ENCODE measurements around the gene SYCN. TPM values are rescaled to one million over a fixed set of nuclear protein-coding genes. Genes with fewer than 3 reads are reported as not detected.

SYCN gene
- total and polyA plus RNA-seq, 2 donors (not counting 3 experiments of a cell fraction or from before 2014, with no cell fraction given): not detected

GRCh38 chr19:39180749-39181148 lies 23.3 kb downstream of the SYCN start:
- H3K27ac ChIP-seq (ENCODE audit: insufficient read depth, low read depth, low read length): no peak overlapping the region
- dilution Hi-C loops (cut with MboI; ENCODE audit: extremely low pct_ligation_motif_present, low sequenced_read_pairs) (no loop called here), intact Hi-C loops (cut with micrococcal nuclease) (no loop called here)
- no peaks in the 10 kb centered on the region for H3K27me3 ChIP-seq (ENCODE audit: control insufficient read depth in 2 of 2, insufficient read depth in 2 of 2, low read length in 2 of 2)
- TF ChIP-seq FOS (IDR thresholded peaks at IDR 0.05; ENCODE audit: borderline replicate concordance, insufficient read depth, low read length) (no peak), EZH2 (IDR thresholded peaks at IDR 0.05; ENCODE audit: borderline replicate concordance, low read depth, low read length, severe bottlenecking) (no peak), GATA2 (IDR thresholded peaks at IDR 0.05; ENCODE audit: insufficient read depth, insufficient read length, low read depth, low read length) (no peak), MYC (IDR thresholded peaks at IDR 0.05; ENCODE audit: low read depth, low read length) (no peak), JUN (IDR thresholded peaks at IDR 0.05; ENCODE audit: borderline replicate concordance, insufficient read depth, insufficient read length, low read depth) (no peak), CTCF (IDR thresholded peaks at IDR 0.05; ENCODE audit: extremely low read depth in 1 of 2, insufficient read depth in 1 of 2, low read depth in 1 of 2, low read length in 2 of 2) (no peak), MAX (IDR thresholded peaks at IDR 0.05; ENCODE audit: insufficient read depth, insufficient read length) (no peak), POLR2A (IDR thresholded peaks at IDR 0.05; ENCODE audit: low read depth, low read length) (no peak), POLR2AphosphoS5 (IDR thresholded peaks at IDR 0.05; ENCODE audit: insufficient read depth, low read depth, low read length) (no peak)
- no peak overlapping the region for H3K9ac ChIP-seq (replicated peaks; ENCODE audit: extremely low read depth, insufficient read depth, low read length)
- no peaks in the 10 kb centered on the region for H3K79me2 ChIP-seq (ENCODE audit: control insufficient read depth, insufficient read depth, low read length)
- H4K20me1 ChIP-seq (replicated peaks; ENCODE audit: control insufficient read depth, extremely low read depth, insufficient read depth, low read length): no peaks in the 10 kb centered on the region
- no peak overlapping the region for H2AFZ ChIP-seq (ENCODE audit: low read depth, low read length)
- no peaks in the 10 kb centered on the region for H3K9me3 ChIP-seq (replicated peaks; ENCODE audit: control insufficient read depth, insufficient read depth, low read length)
- no peaks in the 10 kb centered on the region for H3K9me1 ChIP-seq (replicated peaks; ENCODE audit: control insufficient read depth, extremely low read depth, insufficient read depth, low read length)
- peaks cover 3 to 19% of the 10 kb centered on the region in 2 experiments for H3K36me3 ChIP-seq (ENCODE audit: control insufficient read depth in 2 of 2, extremely low read depth in 1 of 2, insufficient read depth in 2 of 2, low read length in 2 of 2)
- peaks cover 5% of the 10 kb centered on the region for H3K4me1 ChIP-seq (ENCODE audit: control insufficient read depth, extremely low read depth, insufficient read depth, low read length)
- H3K4me3 ChIP-seq (replicated peaks in 1 of 3; ENCODE audit: insufficient read depth in 1 of 3, low read depth in 1 of 3, low read length in 3 of 3): no peak overlapping the region
- BruUV-seq (replicated peaks): no TSS peak
- DNase-seq (ENCODE audit: low read depth, low spot score): no peak
- ChIA-PET POLR2A (interaction anchor here (0.6 kb wide), 1 partner anchor 263 kb away, joined by 5 read pairs; no protein-coding TSS in a partner anchor), CTCF (no interaction called here)
- no peak overlapping the region for H3K4me2 ChIP-seq (ENCODE audit: insufficient read depth, low read length)
- FAIRE-seq: no peak
